HPDE6-E6E7 (cell line): ENCODE data around the gene CACNA1C.

ENCODE experiments used
- DNase-seq: peaks from one replicate; pipeline ENCODE4 v3.0.0; 2011; ENCODE audit warnings: missing footprints; ENCODE audit errors: extremely low spot score

CACNA1C gene

GRCh38 chr12:2456122-2456812 lies 403.5 kb downstream of the CACNA1C start:
- no peak for DNase-seq

GRCh38 chr12:2456813-2457186 lies 404.0 kb downstream of the CACNA1C start:
- DNase-seq, result no peak

GRCh38 chr12:2457215-2457932 lies 404.6 kb downstream of the CACNA1C start:
- no peak for DNase-seq

GRCh38 chr12:2457933-2458414 lies 405.2 kb downstream of the CACNA1C start:
- DNase-seq, result no peak

GRCh38 chr12:2460051-2460670 lies 407.4 kb downstream of the CACNA1C start:
- DNase-seq, result no peak

GRCh38 chr12:2461046-2461445 lies 408.3 kb downstream of the CACNA1C start:
- no peak for DNase-seq

GRCh38 chr12:2461645-2462044 lies 408.9 kb downstream of the CACNA1C start:
- no peak for DNase-seq

- no peak for DNase-seq
Measured at GRCh38 chr12:2462087-2462486, 409.3 kb downstream of the CACNA1C start.

- no peak for DNase-seq
Measured at GRCh38 chr12:2463719-2464118, 410.9 kb downstream of the CACNA1C start.

- DNase-seq, result no peak
Measured at GRCh38 chr12:2465681-2466080, 412.9 kb downstream of the CACNA1C start.

- no peak for DNase-seq
Measured at GRCh38 chr12:2466211-2466610, 413.4 kb downstream of the CACNA1C start.

- DNase-seq, result no peak
Measured at GRCh38 chr12:2467447-2468195, 414.8 kb downstream of the CACNA1C start.

GRCh38 chr12:2475984-2476383 lies 423.2 kb downstream of the CACNA1C start:
- DNase-seq, result no peak

- DNase-seq, result no peak
Measured at GRCh38 chr12:2477009-2477766, 424.4 kb downstream of the CACNA1C start.

GRCh38 chr12:2479851-2480535 lies 427.2 kb downstream of the CACNA1C start:
- no peak for DNase-seq

GRCh38 chr12:2481346-2481745 lies 428.6 kb downstream of the CACNA1C start:
- no peak for DNase-seq

GRCh38 chr12:2481951-2482350 lies 429.2 kb downstream of the CACNA1C start:
- DNase-seq, result no peak

- DNase-seq, result no peak
Measured at GRCh38 chr12:2482938-2483660, 430.3 kb downstream of the CACNA1C start.

- no peak for DNase-seq
Measured at GRCh38 chr12:2483713-2484112, 430.9 kb downstream of the CACNA1C start.

GRCh38 chr12:2484141-2484776 lies 431.5 kb downstream of the CACNA1C start:
- DNase-seq, result no peak
